HCT116 (cell line): ENCODE data around the gene CCDC138.

Experiments
- CTCF ChIP-seq, 3 experiments: fragments of 200-600 bp in 1 of 3; sonication (generic) in 1 of 3; IDR thresholded peaks in 2 of 3; conservative IDR thresholded peaks in 1 of 3; 2 replicates each; pipeline ENCODE4 v1.5.1; 2012 to 2017; ENCODE audit warnings: low read depth in 2 of 3, low read length in 2 of 3, antibody characterized with exemption in 1 of 3, borderline replicate concordance in 1 of 3, control low read depth in 1 of 3, mild to moderate bottlenecking in 1 of 3, mixed read lengths in 1 of 3, mixed run types in 1 of 3, moderate library complexity in 1 of 3; ENCODE audit not compliant: insufficient read depth in 1 of 3
- POLR2A ChIP-seq: IDR thresholded peaks from 2 replicates; pipeline ENCODE4 v1.7.0; 2011; ENCODE audit warnings: borderline replicate concordance; ENCODE audit not compliant: insufficient read depth, insufficient read length; ENCODE audit errors: extremely low read depth
- POLR2AphosphoS5 ChIP-seq: IDR thresholded peaks from 2 replicates; pipeline ENCODE4 v1.6.1; 2011; ENCODE audit warnings: mild to moderate bottlenecking, low read depth, low read length, moderate library complexity
- RAD21 ChIP-seq: IDR thresholded peaks from 2 replicates; pipeline ENCODE4 v1.6.1; 2012; ENCODE audit warnings: low read depth, mild to moderate bottlenecking
- ZFX ChIP-seq: fragments of 450-650 bp; IDR thresholded peaks from 2 replicates; pipeline ENCODE4 v1.6.1; 2017
- ZNF274 ChIP-seq: fragments of 200-500 bp; sonication (Bioruptor generic); IDR thresholded peaks from 2 replicates; pipeline ENCODE4 v1.6.1; 2014; ENCODE audit warnings: mild to moderate bottlenecking, low read depth, low read length, inconsistent platforms

- TF ChIP-seq POLR2A (no peak), CTCF (IDR thresholded peaks at IDR 0.05 in 2 of 3, conservative IDR thresholded peaks at IDR 0.05 in 1 of 3; ENCODE audit: borderline replicate concordance in 1 of 3, insufficient read depth in 1 of 3, low read depth in 2 of 3, low read length in 2 of 3) (no peak), ZFX (no peak), RAD21 (no peak), ZNF274 (no peak), POLR2AphosphoS5 (no peak)
Observed at GRCh38 chr2:108911807-108912628, 125.4 kb downstream of the CCDC138 start.
